ENCODE results near the gene ZNF155. TPM values are rescaled to one million over a fixed set of nuclear protein-coding genes. Genes with fewer than 3 reads are reported as not detected.
A peak's percentile ranks its signal among the peaks of the same experiment; 100 is the strongest.

The ZNF155 gene
- polyA plus RNA-seq, 3 donors = 1.2 to 3.0 (median 1.4) TPM

- peaks cover 13 to 15% of the 10 kb centered on the region in 2 donors for H3K4me1 ChIP-seq (ENCODE audit: control insufficient read depth in 1 of 2, insufficient read depth in 2 of 2, low read length in 2 of 2)
- H3K9me3 ChIP-seq (replicated peaks in 1 of 2; ENCODE audit: control insufficient read depth in 1 of 2, insufficient read depth in 1 of 2, low read length in 2 of 2) = peaks cover 11 to 43% of the 10 kb centered on the region in 2 donors
- H2AFZ ChIP-seq (ENCODE audit: insufficient read depth, low read depth, low read length, poor library complexity, severe bottlenecking) = peak within 1 kb of the TSS; percentile 99
- H3K79me2 ChIP-seq (ENCODE audit: insufficient read depth, low read length) = no peaks in the 10 kb centered on the region
- H4K20me1 ChIP-seq (ENCODE audit: insufficient read depth, low read length) = no peaks in the 10 kb centered on the region
- TF ChIP-seq CTCF (IDR thresholded peaks at IDR 0.05) = no peak
- no peaks in the 10 kb centered on the region for H3K27me3 ChIP-seq (ENCODE audit: control insufficient read depth in 2 of 2, insufficient read depth in 2 of 2, low read length in 2 of 2)
- H3K9ac ChIP-seq (ENCODE audit: insufficient read depth, low read length, poor library complexity, severe bottlenecking) = peak within 1 kb of the TSS; percentile 77
- peak within 1 kb of the TSS; percentile 80 to 94 (median 85) for H3K27ac Mint-ChIP-seq
- DNase-seq = peak; percentile 81 to 91 (median 88)
- H3K4me1 Mint-ChIP-seq = peaks cover 17% of the 10 kb centered on the region
- intact Hi-C loops (cut with micrococcal nuclease) = loop anchor here in 1 of 2 donors (1.0 to 2.0 kb wide), 2 partner anchors 23 to 69 kb away; partner anchors contain the start of genes ZNF224 and ZNF230
- 7% methylated on average over 23 of the region's 37 CpGs for WGBS (ENCODE audit: insufficient coverage)
- H3K36me3 Mint-ChIP-seq = peaks cover 31 to 34% of the 10 kb centered on the region in 2 donors
- H3K4me3 ChIP-seq (replicated peaks in 1 of 3; ENCODE audit: low read depth in 2 of 3, low read length in 3 of 3) = peak within 1 kb of the TSS; percentile 77 to 98 (median 78)
- H3K27ac ChIP-seq (ENCODE audit: low read depth in 1 of 2, low read length in 2 of 2) = peak within 1 kb of the TSS; percentile 34 to 88
- peak within 1 kb of the TSS; percentile 97 for H3K4me2 ChIP-seq (replicated peaks; ENCODE audit: extremely low read depth, low read length, poor library complexity, severe bottlenecking)
- peak within 1 kb of the TSS; percentile 97 to 98 for H3K4me3 Mint-ChIP-seq
- H3K9me3 Mint-ChIP-seq = peaks cover 17 to 57% (median 36%) of the 10 kb centered on the region in 7 donors
- H3K36me3 ChIP-seq (replicated peaks in 1 of 2; ENCODE audit: control insufficient read depth in 1 of 2, insufficient read depth in 2 of 2, low read length in 2 of 2) = peaks cover 24 to 38% of the 10 kb centered on the region in 2 donors
- peaks cover 1 to 4% (median 2%) of the 10 kb centered on the region in 3 donors for H3K27me3 Mint-ChIP-seq (ENCODE audit: low read depth in 3 of 3)
Observed at GRCh38 chr19:44025217-44025936, 41.4 kb downstream of the ZNF155 start, which contains the start of gene ZNF222. TSS of gene ZNF222 (plus strand) at chr19:44025379. CDS start at chr19:44025437, 58 bp downstream.

- H3K9me3 ChIP-seq (replicated peaks in 1 of 2; ENCODE audit: control insufficient read depth in 1 of 2, insufficient read depth in 1 of 2, low read length in 2 of 2) = peaks cover 20 to 49% of the 10 kb centered on the region in 2 donors
- WGBS (ENCODE audit: insufficient coverage) = 100% methylated on average over 1 of the region's 6 CpGs
- peaks cover 40 to 46% of the 10 kb centered on the region in 2 donors for H3K36me3 Mint-ChIP-seq
- H4K20me1 ChIP-seq (ENCODE audit: insufficient read depth, low read length) = no peaks in the 10 kb centered on the region
- peaks cover 13 to 15% of the 10 kb centered on the region in 2 donors for H3K4me1 ChIP-seq (ENCODE audit: control insufficient read depth in 1 of 2, insufficient read depth in 2 of 2, low read length in 2 of 2)
- H3K4me3 ChIP-seq (replicated peaks in 1 of 3; ENCODE audit: low read depth in 2 of 3, low read length in 3 of 3) = no peak overlapping the region
- no peak overlapping the region for H3K27ac ChIP-seq (ENCODE audit: low read depth in 1 of 2, low read length in 2 of 2)
- no peak overlapping the region for H2AFZ ChIP-seq (ENCODE audit: insufficient read depth, low read depth, low read length, poor library complexity, severe bottlenecking)
- no peaks in the 10 kb centered on the region for H3K27me3 ChIP-seq (ENCODE audit: control insufficient read depth in 2 of 2, insufficient read depth in 2 of 2, low read length in 2 of 2)
- no peak for TF ChIP-seq CTCF (IDR thresholded peaks at IDR 0.05)
- peaks cover 32 to 51% of the 10 kb centered on the region in 2 donors for H3K36me3 ChIP-seq (replicated peaks in 1 of 2; ENCODE audit: control insufficient read depth in 1 of 2, insufficient read depth in 2 of 2, low read length in 2 of 2)
- peaks cover 17% of the 10 kb centered on the region for H3K4me1 Mint-ChIP-seq
- no peak overlapping the region for H3K9ac ChIP-seq (ENCODE audit: insufficient read depth, low read length, poor library complexity, severe bottlenecking)
- no peak overlapping the region for H3K4me3 Mint-ChIP-seq
- intact Hi-C loops (cut with micrococcal nuclease) = no loop called here
- peaks cover 0 to 4% (median 1%) of the 10 kb centered on the region in 3 donors for H3K27me3 Mint-ChIP-seq (ENCODE audit: low read depth in 3 of 3)
- no peaks in the 10 kb centered on the region for H3K79me2 ChIP-seq (ENCODE audit: insufficient read depth, low read length)
- H3K27ac Mint-ChIP-seq = no peak overlapping the region
- H3K4me2 ChIP-seq (replicated peaks; ENCODE audit: extremely low read depth, low read length, poor library complexity, severe bottlenecking) = no peak overlapping the region
- peaks cover 27 to 61% (median 41%) of the 10 kb centered on the region in 7 donors for H3K9me3 Mint-ChIP-seq
- DNase-seq = no peak
Observed at GRCh38 chr19:44026622-44027021, 42.6 kb downstream of the ZNF155 start.

Data from CD14-positive monocyte (primary cell).